H9 (cell line): ENCODE results near the gene SLC6A8. TPM values are rescaled to one million over a fixed set of nuclear protein-coding genes. Genes with fewer than 3 reads are reported as not detected.
A peak's percentile ranks its signal among the peaks of the same experiment; 100 is the strongest.

ENCODE experiments used
- DNase-seq: peaks from one replicate; pipeline ENCODE4 v3.0.0-alpha.2; 2017
- H2AFZ ChIP-seq: one replicate; pipeline ENCODE4 v1.6.1; 2013; ENCODE audit warnings: mild to moderate bottlenecking, low read length, control low read depth, moderate library complexity
- H2AK5ac ChIP-seq: 2 replicates; pipeline ENCODE4 v1.6.1; 2013; ENCODE audit warnings: low read length, control low read depth, mixed read lengths; ENCODE audit not compliant: insufficient read length
- H2BK120ac ChIP-seq: one replicate; pipeline ENCODE4 v1.6.1; 2013; ENCODE audit warnings: low read depth, mild to moderate bottlenecking, low read length, control low read depth, inconsistent platforms; ENCODE audit not compliant: poor library complexity, severe bottlenecking
- H2BK12ac ChIP-seq: 2 replicates; pipeline ENCODE4 v1.6.1; 2013; ENCODE audit warnings: low read length, control low read depth, mixed read lengths, low read depth; ENCODE audit not compliant: insufficient read length
- H2BK15ac ChIP-seq: 2 replicates; pipeline ENCODE4 v1.6.1; 2013; ENCODE audit warnings: low read depth, low read length, control low read depth
- H2BK20ac ChIP-seq: one replicate; pipeline ENCODE4 v1.6.1; 2013; ENCODE audit warnings: low read depth, mild to moderate bottlenecking, low read length, control low read depth, inconsistent platforms; ENCODE audit not compliant: poor library complexity, severe bottlenecking
- H2BK5ac ChIP-seq: 2 replicates; pipeline ENCODE4 v1.6.1; 2013; ENCODE audit warnings: low read length, control low read depth, mixed read lengths; ENCODE audit not compliant: insufficient read length
- H3K14ac ChIP-seq: 2 replicates; pipeline ENCODE4 v1.6.1; 2013; ENCODE audit warnings: low read length, control low read depth; ENCODE audit not compliant: insufficient read depth
- H3K18ac ChIP-seq: 2 replicates; pipeline ENCODE4 v1.6.1; 2013; ENCODE audit warnings: low read depth, mild to moderate bottlenecking, mixed read lengths, low read length, control low read depth; ENCODE audit not compliant: insufficient read length
- H3K23ac ChIP-seq: 2 replicates; pipeline ENCODE4 v1.6.1; 2013; ENCODE audit warnings: low read length, control low read depth, mixed read lengths, low read depth; ENCODE audit not compliant: insufficient read length
- H3K23me2 ChIP-seq: 2 replicates; pipeline ENCODE4 v1.6.1; 2013; ENCODE audit warnings: low read depth, mild to moderate bottlenecking, mixed read lengths, low read length, control low read depth; ENCODE audit not compliant: insufficient read length, poor library complexity, severe bottlenecking
- H3K27ac ChIP-seq: 2 replicates; pipeline ENCODE4 v1.5.1; 2013; ENCODE audit warnings: low read length, control low read depth, mixed read lengths, low read depth; ENCODE audit not compliant: insufficient read length
- H3K27me3 ChIP-seq: 2 replicates; pipeline ENCODE4 v1.6.1; 2013; ENCODE audit warnings: low read length, control low read depth, inconsistent platforms; ENCODE audit not compliant: insufficient read depth
- H3K4ac ChIP-seq: 2 replicates; pipeline ENCODE4 v1.6.1; 2013; ENCODE audit warnings: low read depth, mild to moderate bottlenecking, control low read depth, inconsistent platforms, low read length, moderate library complexity
- H3K4me1 ChIP-seq: 2 replicates; pipeline ENCODE4 v1.6.1; 2013; ENCODE audit warnings: low read length, control low read depth, inconsistent platforms; ENCODE audit not compliant: insufficient read depth
- H3K4me2 ChIP-seq: 2 replicates; pipeline ENCODE4 v1.6.1; 2013; ENCODE audit warnings: low read length, control low read depth, mixed read lengths; ENCODE audit not compliant: insufficient read length, insufficient read depth
- H3K56ac ChIP-seq: 2 replicates; pipeline ENCODE4 v1.6.1; 2013; ENCODE audit warnings: low read depth, mild to moderate bottlenecking, mixed read lengths, low read length, control low read depth; ENCODE audit not compliant: insufficient read length
- H3K79me1 ChIP-seq: 2 replicates; pipeline ENCODE4 v1.6.1; 2013; ENCODE audit warnings: low read depth, mild to moderate bottlenecking, moderate library complexity, low read length, control low read depth, inconsistent platforms; ENCODE audit not compliant: insufficient read depth, poor library complexity, severe bottlenecking
- H3K79me2 ChIP-seq: 2 replicates; pipeline ENCODE4 v1.6.1; 2013; ENCODE audit warnings: low read length, control low read depth, inconsistent platforms; ENCODE audit not compliant: insufficient read depth
- H3K9ac ChIP-seq: 2 replicates; pipeline ENCODE4 v1.6.1; 2013; ENCODE audit warnings: low read length, control low read depth, mixed read lengths; ENCODE audit not compliant: insufficient read length; ENCODE audit errors: extremely low read depth
- H3K9me3 ChIP-seq: one replicate; pipeline ENCODE4 v1.6.1; 2013; ENCODE audit warnings: low read depth, low read length, inconsistent platforms; ENCODE audit not compliant: control insufficient read depth
- H3T11ph ChIP-seq: one replicate; pipeline ENCODE4 v1.6.1; 2013; ENCODE audit warnings: mild to moderate bottlenecking, low read length, control low read depth, inconsistent platforms
- H4K20me1 ChIP-seq: one replicate; pipeline ENCODE4 v1.6.1; 2013; ENCODE audit not compliant: control insufficient read depth, insufficient read length, insufficient read depth
- H4K5ac ChIP-seq: 2 replicates; pipeline ENCODE4 v1.6.1; 2013; ENCODE audit warnings: low read depth, mild to moderate bottlenecking, mixed read lengths, low read length, control low read depth; ENCODE audit not compliant: insufficient read length
- H4K8ac ChIP-seq: replicated peaks from 2 replicates; pipeline ENCODE4 v1.6.1; 2013; ENCODE audit warnings: low read length, control low read depth, mixed read lengths, low read depth; ENCODE audit not compliant: insufficient read length
- H4K91ac ChIP-seq: 2 replicates; pipeline ENCODE4 v1.6.1; 2013; ENCODE audit warnings: low read depth, mild to moderate bottlenecking, moderate library complexity, mixed read lengths, low read length, control low read depth; ENCODE audit not compliant: insufficient read length
- H3K27ac Mint-ChIP-seq, 3 experiments: 2 replicates in 2 of 3; 3 replicates in 1 of 3; pipeline ENCODE4 v1.8.0; 2020 to 2021; ENCODE audit warnings: mixed read lengths in 3 of 3, mild to moderate bottlenecking in 1 of 3, moderate library complexity in 1 of 3
- H3K27me3 Mint-ChIP-seq: 2 replicates; pipeline ENCODE4 v1.8.0; 2021; ENCODE audit warnings: low read depth, mild to moderate bottlenecking, moderate library complexity, mixed read lengths
- H3K36me3 Mint-ChIP-seq, 3 experiments: 2 replicates in 2 of 3; 3 replicates in 1 of 3; pipeline ENCODE4 v1.8.0; 2020 to 2021; ENCODE audit warnings: low read depth in 3 of 3, mixed read lengths in 3 of 3; ENCODE audit not compliant: insufficient read depth in 1 of 3
- H3K4me1 Mint-ChIP-seq, 2 experiments: 2 replicates each; pipeline ENCODE4 v1.8.0; 2020; ENCODE audit warnings: mixed read lengths in 2 of 2
- H3K4me3 Mint-ChIP-seq, 2 experiments: 2 replicates in 1 of 2; 3 replicates in 1 of 2; pipeline ENCODE4 v1.8.0; 2020 to 2021; ENCODE audit warnings: mild to moderate bottlenecking in 2 of 2, mixed read lengths in 2 of 2, moderate library complexity in 1 of 2
- H3K9me3 Mint-ChIP-seq, 2 experiments: 2 replicates in 1 of 2; 3 replicates in 1 of 2; pipeline ENCODE4 v1.8.0; 2020; ENCODE audit warnings: mild to moderate bottlenecking in 2 of 2, mixed read lengths in 2 of 2, moderate library complexity in 1 of 2
- WGBS: extraction: QIAGEN DNeasy Blood & Tissue Kit; methylation state at CpG from one replicate; pipeline ENCODE4 v1.1.7; 2013; ENCODE audit warnings: missing lambda C conversion rate, low lambda C conversion rate, mixed read lengths; ENCODE audit not compliant: insufficient read length; ENCODE audit errors: extremely low coverage; 5-methylcytosine and 5-hydroxymethylcytosine counted together
- total RNA-seq: library from RNA; stranded (reverse); gene quantifications from 2 replicates; pipeline ENCODE4 v1.2.1, GENCODE V29; 2021
- TF ChIP-seq, protein P1 (sequence below): fragments of 200-600 bp; sonication (generic); conservative IDR thresholded peaks from 3 replicates; pipeline ENCODE4 v1.8.0; 2021; ENCODE audit warnings: antibody characterized with exemption, mild to moderate bottlenecking

SLC6A8 gene
- total RNA-seq, 1 experiment from 2014 or later = 229 TPM

DNA sequence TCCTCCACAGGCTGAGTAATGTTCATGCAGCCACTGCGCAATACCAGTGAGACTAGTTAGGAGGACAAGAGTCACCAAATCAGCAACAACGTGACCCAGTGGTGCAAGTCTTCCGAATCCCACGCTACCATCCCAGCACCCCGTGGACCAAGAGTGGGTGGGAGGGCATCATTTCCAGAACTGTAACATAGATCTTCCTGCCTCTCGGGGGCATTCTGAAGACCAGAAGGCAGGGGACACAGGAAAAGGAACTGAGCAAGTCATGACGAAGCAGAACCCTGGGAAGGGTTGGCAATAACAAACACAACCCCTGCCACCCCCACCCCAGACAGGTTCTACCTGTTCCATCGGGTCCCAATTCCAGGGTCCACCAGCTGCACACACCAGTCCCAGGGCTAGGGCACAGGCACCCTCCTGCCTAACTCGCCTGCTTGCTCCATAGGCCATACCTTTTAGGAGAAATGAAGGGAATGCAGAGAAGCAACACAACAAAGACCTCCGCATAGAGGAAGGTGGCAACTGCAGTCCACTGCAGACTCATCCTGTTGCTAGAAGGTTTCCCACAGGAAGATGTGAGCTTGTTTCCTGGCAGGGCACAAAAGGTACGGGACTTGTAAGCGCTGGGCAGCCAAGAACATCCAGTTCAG is 35.1 kb downstream of the SLC6A8 start:
- Histone ChIP-seq H3K79me1 (no peaks in the 10 kb centered on the region), H2BK120ac (no peak overlapping the region), H2BK15ac (no peak overlapping the region), H3K9me3 (peaks cover 37% of the 10 kb centered on the region), H3K4ac (no peak overlapping the region), H3K9ac (no peak overlapping the region), H4K5ac (no peak overlapping the region), H2AK5ac (no peak overlapping the region), H3K79me2 (peaks cover 10% of the 10 kb centered on the region; the same call in 1 of the 2 replicates), H3K27ac (no peak overlapping the region), H3K4me1 (no peaks in the 10 kb centered on the region), H2BK12ac (no peak overlapping the region), H3K18ac (no peak overlapping the region), H3K56ac (no peak overlapping the region), H4K8ac (no peak overlapping the region), H3K14ac (no peak overlapping the region), H3T11ph (no peak overlapping the region), H2BK20ac (no peak overlapping the region), H4K91ac (no peak overlapping the region), H3K27me3 (no peaks in the 10 kb centered on the region), H2AFZ (no peak overlapping the region), H2BK5ac (no peak overlapping the region), H3K23me2 (peaks cover 4% of the 10 kb centered on the region), H3K23ac (no peak overlapping the region), H4K20me1 (no peaks in the 10 kb centered on the region), H3K4me2 (peak overlapping the region; percentile 61)
- H3K4me3 Mint-ChIP-seq = peak overlapping the region; percentile 80 to 86
- no peaks in the 10 kb centered on the region for H3K27me3 Mint-ChIP-seq
- peaks cover 9 to 18% of the 10 kb centered on the region in 2 experiments for H3K4me1 Mint-ChIP-seq
- H3K9me3 Mint-ChIP-seq = peaks cover 56 to 61% of the 10 kb centered on the region in 2 experiments
- WGBS = no CpG with 5 or more reads among the region's 12 CpGs
- TF ChIP-seq, protein P1, sequence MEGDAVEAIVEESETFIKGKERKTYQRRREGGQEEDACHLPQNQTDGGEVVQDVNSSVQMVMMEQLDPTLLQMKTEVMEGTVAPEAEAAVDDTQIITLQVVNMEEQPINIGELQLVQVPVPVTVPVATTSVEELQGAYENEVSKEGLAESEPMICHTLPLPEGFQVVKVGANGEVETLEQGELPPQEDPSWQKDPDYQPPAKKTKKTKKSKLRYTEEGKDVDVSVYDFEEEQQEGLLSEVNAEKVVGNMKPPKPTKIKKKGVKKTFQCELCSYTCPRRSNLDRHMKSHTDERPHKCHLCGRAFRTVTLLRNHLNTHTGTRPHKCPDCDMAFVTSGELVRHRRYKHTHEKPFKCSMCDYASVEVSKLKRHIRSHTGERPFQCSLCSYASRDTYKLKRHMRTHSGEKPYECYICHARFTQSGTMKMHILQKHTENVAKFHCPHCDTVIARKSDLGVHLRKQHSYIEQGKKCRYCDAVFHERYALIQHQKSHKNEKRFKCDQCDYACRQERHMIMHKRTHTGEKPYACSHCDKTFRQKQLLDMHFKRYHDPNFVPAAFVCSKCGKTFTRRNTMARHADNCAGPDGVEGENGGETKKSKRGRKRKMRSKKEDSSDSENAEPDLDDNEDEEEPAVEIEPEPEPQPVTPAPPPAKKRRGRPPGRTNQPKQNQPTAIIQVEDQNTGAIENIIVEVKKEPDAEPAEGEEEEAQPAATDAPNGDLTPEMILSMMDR = no peak
- no peak overlapping the region for H3K27ac Mint-ChIP-seq
- DNase-seq = no peak
- H3K36me3 Mint-ChIP-seq = peaks cover 20 to 46% (median 40%) of the 10 kb centered on the region in 3 experiments
